IPS-15b (cell line): ENCODE measurements around the gene NUFIP2.
"Not testable (repeated sequence)": the region's sequence is repeated elsewhere in the genome, so short reads cannot be mapped to it uniquely, and the experiment has no call there.

ENCODE experiments used
- H3K27me3 ChIP-seq: one replicate; pipeline ENCODE4 v1.6.1; 2013; ENCODE audit warnings: low read length; ENCODE audit not compliant: control insufficient read depth, insufficient read depth
- H3K36me3 ChIP-seq: one replicate; pipeline ENCODE4 v1.6.1; 2013; ENCODE audit warnings: low read length; ENCODE audit not compliant: control insufficient read depth, insufficient read depth
- H3K4me1 ChIP-seq: one replicate; pipeline ENCODE4 v1.6.1; 2013; ENCODE audit warnings: mild to moderate bottlenecking, low read length; ENCODE audit not compliant: control insufficient read depth, insufficient read depth
- H3K4me3 ChIP-seq: one replicate; pipeline ENCODE4 v1.5.1; 2013; ENCODE audit warnings: low read depth, low read length
- H3K9ac ChIP-seq: one replicate; pipeline ENCODE4 v1.6.1; 2013; ENCODE audit warnings: low read depth, mild to moderate bottlenecking, low read length
- H3K9me3 ChIP-seq: one replicate; pipeline ENCODE4 v1.6.1; 2013; ENCODE audit warnings: mild to moderate bottlenecking, low read length; ENCODE audit not compliant: control insufficient read depth, insufficient read depth

The NUFIP2 gene

GRCh38 chr17:29245401-29245800 is 48.5 kb downstream of the NUFIP2 start:
- Histone ChIP-seq H3K4me3 (no peak overlapping the region), H3K9ac (no peak overlapping the region), H3K9me3 (no peaks in the 10 kb centered on the region), H3K36me3 (no peaks in the 10 kb centered on the region), H3K27me3 (no peaks in the 10 kb centered on the region), H3K4me1 (peaks cover 11% of the 10 kb centered on the region)

DNA sequence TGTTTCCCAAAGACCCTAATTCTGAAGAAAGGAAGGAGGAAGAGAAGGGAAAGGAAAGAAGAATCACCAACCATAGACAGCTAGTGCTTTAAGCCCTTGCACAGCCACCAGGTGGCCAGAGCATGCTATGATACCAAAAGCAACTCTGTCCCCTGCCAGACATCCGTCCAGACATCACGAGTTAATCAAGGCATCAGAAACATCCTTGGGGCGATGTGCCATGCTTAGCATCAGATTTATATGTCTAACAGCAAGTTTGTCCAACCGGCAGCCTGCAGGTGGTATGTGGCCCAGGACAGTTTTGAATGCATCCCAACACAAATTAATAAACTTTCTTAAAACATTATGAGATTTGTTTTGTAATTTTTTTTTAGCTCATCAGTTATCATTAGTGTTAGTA is 50.2 kb downstream of the NUFIP2 start:
- Histone ChIP-seq H3K27me3 (no peaks in the 10 kb centered on the region), H3K9me3 (no peaks in the 10 kb centered on the region), H3K4me3 (no peak overlapping the region), H3K4me1 (peaks cover 13% of the 10 kb centered on the region), H3K9ac (no peak overlapping the region), H3K36me3 (no peaks in the 10 kb centered on the region)

DNA sequence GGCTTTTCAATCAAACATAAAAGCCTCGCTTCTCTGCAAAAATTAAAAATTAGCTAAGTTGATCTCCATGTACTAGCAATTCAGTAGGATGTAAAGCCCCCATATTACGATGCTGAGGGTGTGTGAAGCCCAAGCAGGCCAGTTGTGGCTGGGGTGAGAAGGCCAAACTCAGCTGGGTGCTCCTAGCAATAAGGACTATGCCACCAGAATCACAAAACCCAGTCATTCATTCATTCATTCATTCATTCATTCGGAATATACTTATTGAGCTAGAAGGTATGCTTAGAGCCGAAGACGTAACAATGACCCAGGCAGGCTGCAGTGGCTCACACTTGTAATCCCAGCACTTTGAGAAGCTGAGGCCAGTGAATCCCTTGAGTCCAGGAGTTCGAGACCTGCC is 51.2 kb downstream of the NUFIP2 start:
- Histone ChIP-seq H3K9ac (no peak overlapping the region), H3K9me3 (no peaks in the 10 kb centered on the region), H3K4me1 (peaks cover 13% of the 10 kb centered on the region), H3K4me3 (no peak overlapping the region), H3K36me3 (no peaks in the 10 kb centered on the region), H3K27me3 (no peaks in the 10 kb centered on the region)

DNA sequence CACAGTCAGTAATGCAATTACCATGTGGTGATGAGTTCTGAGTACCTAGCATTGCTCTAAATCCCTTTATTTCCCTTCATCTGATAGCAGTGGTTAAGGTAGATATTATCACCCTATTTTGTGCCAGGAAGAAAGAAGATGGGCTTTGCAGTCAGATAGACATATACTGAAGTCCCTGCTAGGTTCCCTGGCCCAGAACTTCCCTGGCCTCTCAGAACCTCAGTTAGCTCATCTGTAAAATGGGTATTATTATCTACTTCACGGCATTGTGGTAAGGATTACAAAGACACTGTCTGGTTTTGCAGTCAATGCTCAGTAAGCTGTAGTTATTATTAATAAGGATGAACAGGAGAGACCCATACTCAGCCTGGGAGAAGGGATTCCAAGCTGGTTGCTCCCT is 51.9 kb downstream of the NUFIP2 start:
- Histone ChIP-seq H3K27me3 (no peaks in the 10 kb centered on the region), H3K4me3 (no peak overlapping the region), H3K36me3 (no peaks in the 10 kb centered on the region), H3K4me1 (peaks cover 13% of the 10 kb centered on the region), H3K9me3 (no peaks in the 10 kb centered on the region), H3K9ac (no peak overlapping the region)

DNA sequence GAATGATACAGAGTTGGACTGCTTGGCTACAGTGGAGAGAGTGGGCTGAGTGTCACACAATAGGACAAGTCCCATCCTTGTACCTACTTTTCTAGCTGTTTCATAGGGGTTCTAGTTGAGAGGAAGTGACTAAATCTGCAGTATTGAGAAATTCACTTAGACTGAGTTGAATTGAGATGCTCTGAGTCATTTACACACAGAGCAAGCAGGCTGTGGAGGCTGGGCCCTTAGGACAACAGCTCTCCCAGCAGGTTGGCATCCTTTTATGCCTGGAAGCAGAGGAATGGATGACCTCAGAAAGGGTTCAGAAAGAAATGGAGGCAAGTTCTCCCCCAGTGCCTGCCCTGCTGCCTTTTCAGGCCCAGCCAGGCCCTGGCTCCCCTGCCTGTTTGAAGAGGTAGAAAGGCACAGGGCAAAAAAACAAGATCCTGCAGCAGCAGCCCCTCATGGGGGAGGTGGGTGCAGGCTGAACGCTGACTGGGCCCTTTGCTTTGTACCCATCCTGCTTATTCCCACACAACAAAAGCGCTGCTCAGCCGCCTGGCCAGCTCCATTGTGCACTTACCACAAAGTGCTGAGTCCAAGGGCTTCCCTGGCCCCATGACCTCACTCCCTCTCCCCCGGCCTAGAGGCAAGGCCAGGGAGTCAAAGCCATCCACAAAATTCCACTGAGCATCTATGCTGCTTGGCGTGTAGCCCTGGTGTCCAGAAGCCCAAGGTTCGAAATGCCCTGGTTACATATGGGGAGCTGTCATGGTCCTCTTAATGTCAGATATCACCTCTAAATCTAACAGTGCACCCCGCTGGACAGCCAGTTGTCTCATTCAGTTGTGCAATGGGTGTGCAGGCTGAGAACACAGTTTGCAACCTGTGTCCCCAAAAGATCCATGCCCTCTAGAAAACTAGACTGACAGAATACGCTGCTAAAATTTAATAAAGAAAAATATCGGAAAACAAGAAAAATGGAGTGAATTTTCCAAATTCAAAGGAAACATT is 52.7 kb downstream of the NUFIP2 start:
- Histone ChIP-seq H3K36me3 (no peaks in the 10 kb centered on the region), H3K4me3 (no peak overlapping the region), H3K4me1 (peaks cover 13% of the 10 kb centered on the region), H3K27me3 (no peaks in the 10 kb centered on the region), H3K9ac (no peak overlapping the region), H3K9me3 (no peaks in the 10 kb centered on the region)

- no peaks in the 10 kb centered on the region for H3K36me3 ChIP-seq
- H3K4me1 ChIP-seq = peaks cover 13% of the 10 kb centered on the region
- H3K27me3 ChIP-seq = no peaks in the 10 kb centered on the region
- no peak overlapping the region for H3K9ac ChIP-seq
- no peak overlapping the region for H3K4me3 ChIP-seq
- H3K9me3 ChIP-seq = no peaks in the 10 kb centered on the region
These were observed 53.5 kb downstream of the NUFIP2 start for GRCh38 chr17:29240477-29240876.

DNA sequence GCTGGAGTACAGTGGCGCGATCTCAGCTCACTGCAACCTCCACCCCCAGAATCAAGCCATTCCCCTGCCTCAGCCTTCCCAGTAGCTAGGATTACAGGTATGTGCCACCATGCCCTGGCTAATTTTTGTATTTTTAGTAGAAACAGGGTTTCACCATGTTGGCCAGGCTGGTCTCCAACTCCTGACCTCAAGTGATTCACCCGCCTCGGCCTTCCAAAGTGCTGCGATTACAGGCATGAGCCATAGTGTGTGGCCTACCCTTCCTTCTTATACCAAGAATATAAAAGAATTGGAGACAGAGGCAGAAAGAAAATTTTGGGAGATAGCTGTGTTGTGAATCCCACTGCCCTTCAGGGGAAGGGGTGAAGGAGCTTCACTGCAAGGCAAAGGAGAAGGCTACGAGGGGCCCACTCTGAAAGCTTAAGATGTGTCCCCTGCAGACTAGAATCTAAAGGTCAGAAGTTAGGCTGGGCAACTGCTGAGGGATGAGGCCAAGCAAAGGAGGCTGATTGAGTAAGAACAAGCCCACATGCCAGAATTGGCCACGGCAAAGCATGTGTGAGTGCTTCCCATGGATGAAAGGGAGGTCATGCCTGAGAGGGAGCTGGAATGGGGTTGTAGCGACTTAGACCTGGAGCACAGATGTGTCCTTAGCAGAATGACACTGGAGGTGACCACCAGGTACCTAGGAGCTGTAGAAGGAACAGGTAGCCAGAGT is 55.7 kb downstream of the NUFIP2 start:
- Histone ChIP-seq H3K4me3 (no peak overlapping the region), H3K9me3 (no peaks in the 10 kb centered on the region), H3K9ac (no peak overlapping the region), H3K27me3 (no peaks in the 10 kb centered on the region), H3K36me3 (no peaks in the 10 kb centered on the region), H3K4me1 (peaks cover 13% of the 10 kb centered on the region)

DNA sequence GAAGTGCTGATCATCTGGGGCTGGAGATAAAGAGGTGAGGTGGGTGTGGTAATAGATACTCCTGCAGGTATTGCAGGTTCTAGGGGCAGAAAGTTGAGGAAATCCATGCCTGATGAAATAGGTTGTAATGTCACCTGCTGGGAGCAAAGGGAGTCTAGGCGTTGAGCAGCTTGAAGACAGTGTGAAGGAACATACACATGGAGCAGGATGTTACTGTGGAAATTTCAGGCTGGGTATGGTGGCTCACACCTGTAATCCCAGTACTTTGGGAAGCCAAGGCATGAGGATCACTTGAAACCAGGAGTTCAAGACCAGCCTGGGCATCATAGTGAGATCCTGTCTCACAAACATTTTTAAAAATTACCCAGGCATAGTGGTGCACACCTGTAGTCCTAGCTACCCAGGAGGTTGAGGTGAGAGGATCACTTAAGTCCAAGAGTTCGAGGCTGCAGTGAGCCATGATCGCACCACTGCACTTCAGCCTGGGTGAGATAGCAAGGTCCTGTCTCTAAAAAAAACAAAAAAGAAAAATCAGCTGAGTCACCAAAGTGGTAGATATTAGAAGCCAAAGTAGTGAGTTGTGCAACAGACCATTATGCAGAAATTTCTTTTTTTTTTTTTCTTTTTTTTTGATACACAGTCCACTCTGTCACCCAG is 56.3 kb downstream of the NUFIP2 start:
- Histone ChIP-seq H3K4me3 (no peak overlapping the region), H3K36me3 (no peaks in the 10 kb centered on the region), H3K9me3 (no peaks in the 10 kb centered on the region), H3K9ac (no peak overlapping the region), H3K4me1 (peaks cover 13% of the 10 kb centered on the region), H3K27me3 (no peaks in the 10 kb centered on the region)

- H3K4me3 ChIP-seq = no peak overlapping the region
- H3K4me1 ChIP-seq = peaks cover 7% of the 10 kb centered on the region
- H3K9me3 ChIP-seq = no peaks in the 10 kb centered on the region
- no peak overlapping the region for H3K9ac ChIP-seq
- H3K27me3 ChIP-seq = no peaks in the 10 kb centered on the region
- H3K36me3 ChIP-seq = no peaks in the 10 kb centered on the region
These were observed 58.0 kb downstream of the NUFIP2 start for GRCh38 chr17:29235904-29236303.

DNA sequence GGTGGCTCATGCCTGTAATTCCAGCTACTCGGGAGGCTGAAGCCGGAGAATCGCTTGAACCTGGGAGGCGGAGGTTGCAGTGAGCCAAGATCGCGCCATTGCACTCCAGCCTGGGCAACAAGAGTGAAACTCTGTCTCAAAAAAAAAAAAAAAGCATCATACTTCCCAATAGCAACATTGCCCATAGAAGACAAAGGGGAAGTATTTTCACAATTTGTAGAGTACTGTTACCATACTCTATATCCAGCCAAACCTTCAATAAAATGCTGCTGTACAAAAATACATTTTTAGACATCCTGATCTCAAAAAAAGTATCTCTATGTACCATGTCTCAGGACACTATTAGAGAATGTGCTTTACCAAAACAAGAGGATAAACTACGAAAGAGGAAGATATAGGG is 59.0 kb downstream of the NUFIP2 start:
- H3K9ac ChIP-seq, H3K4me1 ChIP-seq, H3K36me3 ChIP-seq, H3K9me3 ChIP-seq, H3K4me3 ChIP-seq, H3K27me3 ChIP-seq: not testable (repeated sequence)

- Histone ChIP-seq H3K9me3 (no peaks in the 10 kb centered on the region), H3K36me3 (no peaks in the 10 kb centered on the region)
These were observed 60.6 kb downstream of the NUFIP2 start for GRCh38 chr17:29233301-29233700.

More at GRCh38 chr17:29233301-29233700, 60.6 kb downstream of the NUFIP2 start:
- H3K4me3 ChIP-seq = no peak overlapping the region
- no peak overlapping the region for H3K9ac ChIP-seq
- H3K4me1 ChIP-seq = no peaks in the 10 kb centered on the region
- no peaks in the 10 kb centered on the region for H3K27me3 ChIP-seq
